Heart left ventricle (tissue), 13 donors: ENCODE results near the gene MACROD1.

ENCODE experiments used
- POLR2A ChIP-seq, 2 donors: fragments of 450-650 bp; IDR thresholded peaks; one replicate each; pipeline ENCODE4 v1.6.1; 2017; ENCODE audit warnings: antibody characterized with exemption in 2 of 2, mild to moderate bottlenecking in 2 of 2, moderate library complexity in 2 of 2
- TF ChIP-seq, protein P1 (sequence below), 12 donors: fragments of 200-600 bp; sonication (generic) in 4 of 12; IDR thresholded peaks; one replicate each; pipeline versions ENCODE4 v1.5.0 to v1.8.0; 2018 to 2022; ENCODE audit warnings: antibody characterized with exemption in 12 of 12, mild to moderate bottlenecking in 5 of 12
- donor health status: ischemic (EF 13 %, LVEDD 7.1; RV severe dilation, severe dysfunction).
- donor health status: DM: no; HTN: yes; CAD: no.
- donor health status: DM: no; HTN: no; CAD: no.
- donor health status: ischemic (EF 25% LVEDD 6.9; RV normal size, moderate dysfunction).
- donor health status: ischemic (EF 25% LVEDD 5.7; RV mildly dilated, moderate dysfunction).
- donor health status: ischemic (EF 35%, LVEDD 5.7; RV mildly dilated, moderate dysfunction).
- donor health status: nonischemic (EF 11% LVEDD 7.7; RV severe dilation, severe dysfunction).
- donor health status: DM: yes; HTN: yes; CAD: no.
- donor health status: PGD.
- donor health status: ischemic (EF 29% LVEDD 5.4; RV normal size, mild dysfunction).
- donor health status: nonischemic (EF 23%, LVEDD 6.1; RV moderate dilation, normal function).

DNA sequence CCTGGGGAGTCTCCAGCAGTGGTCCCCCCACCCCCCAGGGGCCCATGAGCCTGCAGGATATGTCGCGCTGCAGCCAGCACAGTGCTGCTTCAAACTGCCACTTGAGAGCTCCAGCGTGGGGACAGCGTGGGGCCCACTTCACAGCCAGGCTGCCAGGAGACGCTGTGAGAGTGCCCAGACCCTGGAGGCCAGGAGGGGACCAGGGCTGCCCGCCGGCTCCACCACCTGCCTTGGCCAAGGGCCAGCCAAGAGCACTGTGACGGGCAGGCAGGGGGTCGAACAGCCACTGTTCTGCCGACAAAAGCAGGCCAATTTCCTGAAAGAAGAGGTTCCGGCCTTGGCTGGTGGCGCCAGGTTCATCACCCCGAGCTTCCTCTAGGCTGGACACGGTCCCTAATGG is 70.0 kb downstream of the MACROD1 start:
- TF ChIP-seq, protein P1, sequence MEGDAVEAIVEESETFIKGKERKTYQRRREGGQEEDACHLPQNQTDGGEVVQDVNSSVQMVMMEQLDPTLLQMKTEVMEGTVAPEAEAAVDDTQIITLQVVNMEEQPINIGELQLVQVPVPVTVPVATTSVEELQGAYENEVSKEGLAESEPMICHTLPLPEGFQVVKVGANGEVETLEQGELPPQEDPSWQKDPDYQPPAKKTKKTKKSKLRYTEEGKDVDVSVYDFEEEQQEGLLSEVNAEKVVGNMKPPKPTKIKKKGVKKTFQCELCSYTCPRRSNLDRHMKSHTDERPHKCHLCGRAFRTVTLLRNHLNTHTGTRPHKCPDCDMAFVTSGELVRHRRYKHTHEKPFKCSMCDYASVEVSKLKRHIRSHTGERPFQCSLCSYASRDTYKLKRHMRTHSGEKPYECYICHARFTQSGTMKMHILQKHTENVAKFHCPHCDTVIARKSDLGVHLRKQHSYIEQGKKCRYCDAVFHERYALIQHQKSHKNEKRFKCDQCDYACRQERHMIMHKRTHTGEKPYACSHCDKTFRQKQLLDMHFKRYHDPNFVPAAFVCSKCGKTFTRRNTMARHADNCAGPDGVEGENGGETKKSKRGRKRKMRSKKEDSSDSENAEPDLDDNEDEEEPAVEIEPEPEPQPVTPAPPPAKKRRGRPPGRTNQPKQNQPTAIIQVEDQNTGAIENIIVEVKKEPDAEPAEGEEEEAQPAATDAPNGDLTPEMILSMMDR (IDR thresholded peaks at IDR 0.05), result no peak
- no peak for TF ChIP-seq POLR2A (IDR thresholded peaks at IDR 0.05)
